NCI-H1694 treated with DMSO at 0.1 percent for 48 hours (cell line): ENCODE data around the gene NSDHL.
"Not testable (repeated sequence)": the region's sequence is repeated elsewhere in the genome, so short reads cannot be mapped to it uniquely, and the experiment has no call there.

Experiments
- DNase-seq: peaks from one replicate; lab custom pipeline; 2025; lab: John Stamatoyannopoulos, UW

Gene NSDHL

DNA sequence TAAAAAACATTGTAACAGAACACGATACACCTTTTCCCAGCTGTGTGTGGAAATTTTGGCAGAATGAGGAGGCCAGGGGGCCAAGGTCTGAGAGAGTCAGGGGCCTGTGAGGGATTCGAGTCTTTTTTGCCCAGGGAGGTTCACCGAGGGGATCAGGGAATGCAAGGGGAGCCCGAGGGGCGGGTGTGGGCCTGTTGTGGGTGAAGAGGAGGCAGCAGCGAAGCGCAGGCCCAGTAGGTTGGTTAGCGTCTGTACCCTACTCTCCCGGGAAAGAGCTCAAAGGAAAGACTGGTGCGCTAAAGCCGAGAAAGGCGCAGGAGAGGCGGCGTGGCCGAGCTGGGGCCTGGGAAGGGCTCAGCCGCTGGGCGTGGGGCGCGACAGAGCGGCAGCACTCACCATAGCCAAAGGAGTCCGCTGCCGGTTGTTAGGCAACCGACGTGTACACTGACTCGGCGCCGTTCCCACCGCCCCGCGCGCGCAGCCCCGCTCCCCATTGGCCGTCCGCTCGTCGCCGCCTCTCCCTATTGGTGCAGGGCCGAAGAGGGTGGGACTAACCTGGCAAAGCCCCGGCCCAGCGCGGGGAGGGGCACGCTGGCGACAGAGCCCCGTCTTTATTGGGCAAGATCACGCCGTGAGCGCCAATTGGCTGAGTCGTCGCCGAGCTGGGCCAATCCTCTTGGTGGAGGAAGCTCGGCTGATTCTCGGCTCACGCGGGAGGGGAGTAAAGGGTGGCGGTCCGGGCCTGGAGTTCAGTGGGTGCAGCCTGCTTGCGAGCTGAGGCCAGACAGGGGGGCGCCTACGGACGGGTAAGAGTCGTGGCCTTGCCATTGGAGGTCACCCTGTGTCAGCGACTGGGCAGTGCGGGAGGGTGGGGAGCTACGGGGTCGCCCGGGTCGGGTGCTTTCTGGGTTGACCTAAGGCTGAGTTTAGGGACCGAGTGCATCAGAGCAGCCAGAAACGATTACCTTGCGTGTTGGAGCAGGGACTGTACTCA is at the start of gene NSDHL, which contains the start of gene CETN2:
TSS of gene NSDHL (plus strand) at position 752 of the 994 bp plus-strand sequence. CDS start 15,262 bp downstream, outside the sequence.
TSS of gene CETN2 (minus strand) at position 446 of the 994 bp plus-strand sequence. CDS start at position 399, 47 bp downstream.
- peak; percentile 92 for DNase-seq

DNA sequence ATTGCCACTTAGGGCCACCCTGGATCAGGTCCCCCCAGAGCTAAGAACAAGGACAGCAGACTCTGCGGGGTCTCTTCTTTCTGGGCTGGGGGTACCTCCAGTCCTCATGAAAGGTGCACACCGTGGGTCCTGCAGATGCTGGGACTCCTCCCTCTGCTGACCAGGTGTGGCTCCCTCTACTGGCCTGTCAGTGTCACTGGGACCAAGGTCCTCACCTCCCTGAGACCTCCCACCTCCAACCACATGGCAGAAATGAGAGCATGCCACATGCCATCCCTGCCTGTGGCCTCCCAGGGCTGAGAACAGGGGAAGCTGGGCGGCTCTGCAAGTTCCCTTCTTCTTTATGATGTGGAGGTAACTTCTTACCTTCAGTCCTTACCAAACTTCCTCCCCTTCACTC is 43.8 kb upstream of the NSDHL start:
- not testable (repeated sequence) for DNase-seq

GRCh38 chrX:152798945-152799344 is 31.9 kb upstream of the NSDHL start:
- no peak for DNase-seq

DNA sequence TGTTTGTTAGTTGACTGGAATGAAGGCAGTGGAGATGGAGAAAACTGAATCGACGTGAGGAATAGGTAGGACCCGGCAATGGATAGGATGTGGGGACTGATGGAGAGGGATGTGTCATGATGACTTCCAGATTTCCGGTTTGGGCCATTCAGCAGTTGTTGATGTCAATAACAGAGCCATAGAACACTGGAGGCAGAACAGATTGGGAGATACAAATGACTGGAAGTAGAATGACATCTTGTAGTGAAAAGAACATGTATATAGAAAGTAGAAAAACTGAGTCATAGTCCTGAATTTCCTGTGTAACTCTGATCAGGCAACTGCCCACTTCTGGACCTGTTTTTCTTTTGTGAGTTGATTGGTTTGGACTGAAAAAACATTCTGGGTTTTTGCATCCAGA is 24.8 kb upstream of the NSDHL start:
- DNase-seq = no peak

DNA sequence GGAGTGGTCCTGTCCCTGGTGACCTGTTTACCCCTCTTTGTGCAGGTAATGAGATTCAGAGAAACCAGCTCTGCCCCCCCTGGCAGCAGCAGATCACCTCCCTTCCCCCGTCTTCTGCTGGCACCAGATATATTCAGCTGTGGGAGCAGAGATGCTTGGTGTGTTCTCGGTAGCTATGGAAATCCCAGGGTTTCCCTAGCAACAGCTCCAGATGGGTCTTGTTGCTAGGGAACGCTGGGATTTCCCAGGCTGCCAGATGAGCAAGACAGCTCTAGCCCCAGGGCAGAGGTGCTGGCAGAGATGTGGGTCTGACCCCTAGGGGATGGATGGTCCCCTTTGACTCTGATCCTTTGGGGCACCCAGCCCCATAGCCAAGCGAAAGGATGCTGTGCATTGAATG is 20.5 kb upstream of the NSDHL start:
- DNase-seq = peak; percentile 1

DNA sequence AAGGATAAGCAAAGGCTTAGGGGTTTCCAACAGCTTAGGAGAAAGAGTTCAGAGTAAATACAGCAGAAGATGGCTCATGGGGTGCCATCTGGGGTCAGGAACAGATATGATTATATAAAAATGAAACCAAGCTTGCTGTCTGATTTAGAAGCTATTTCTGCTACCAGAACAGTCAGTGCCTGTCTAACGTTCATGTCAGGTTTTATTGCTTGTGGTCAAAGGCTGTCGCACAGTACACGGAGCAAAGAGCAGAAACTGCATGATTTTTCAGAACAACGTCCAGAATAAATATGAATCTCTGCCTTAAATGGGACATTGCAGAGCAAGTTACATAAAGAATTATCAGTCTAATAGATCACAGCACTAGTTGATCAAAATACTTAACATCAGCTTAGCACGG is 17.7 kb upstream of the NSDHL start:
- no peak for DNase-seq

DNA sequence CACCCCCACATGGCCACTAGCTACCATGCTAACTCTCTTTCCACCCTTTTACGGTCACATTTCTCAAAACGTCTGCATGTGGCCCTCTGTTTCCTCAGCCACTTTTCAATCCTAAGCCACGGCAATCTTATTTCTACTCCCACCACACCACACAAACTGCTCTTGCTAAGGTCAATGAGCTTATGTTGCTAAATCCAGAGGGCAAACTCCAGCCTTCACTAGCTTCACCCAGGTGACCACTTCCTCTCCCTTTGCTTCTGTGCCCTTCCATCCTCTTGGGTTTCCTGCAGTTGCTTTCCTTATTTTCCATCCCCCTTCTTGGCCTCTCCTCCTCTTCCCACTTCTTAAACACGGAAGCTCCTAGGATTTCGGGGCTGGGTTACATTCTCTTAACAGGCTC is 16.8 kb upstream of the NSDHL start:
- no peak for DNase-seq

- peak; percentile 37 for DNase-seq
Measured at GRCh38 chrX:152817078-152817764, 13.6 kb upstream of the NSDHL start.

DNA sequence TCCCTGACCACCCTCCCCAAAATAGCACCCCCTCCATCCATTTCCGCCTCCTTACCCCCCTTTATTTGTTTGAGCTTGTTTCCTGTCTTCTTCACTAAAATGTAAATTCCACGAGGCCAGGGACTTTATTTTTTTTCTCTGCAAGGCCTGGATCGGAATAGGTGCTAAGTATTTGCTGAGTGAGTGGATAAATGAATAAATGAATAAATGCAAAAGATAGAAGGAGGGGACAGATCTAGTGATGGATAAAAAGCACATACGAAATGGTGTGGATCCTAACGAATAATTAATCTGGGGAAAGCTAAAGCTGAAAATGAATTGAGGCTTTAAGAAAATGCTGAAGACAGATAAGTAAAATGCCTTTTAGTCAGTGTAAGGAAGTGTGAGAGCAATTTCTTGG is 12.5 kb upstream of the NSDHL start:
- no peak for DNase-seq

GRCh38 chrX:152819266-152819665 is 11.6 kb upstream of the NSDHL start:
- no peak for DNase-seq

GRCh38 chrX:152819732-152820131 is 11.1 kb upstream of the NSDHL start:
- DNase-seq = no peak

GRCh38 chrX:152821145-152821765 is 9.6 kb upstream of the NSDHL start:
- peak; percentile 45 for DNase-seq

GRCh38 chrX:152822383-152823086 is 8.3 kb upstream of the NSDHL start:
- no peak for DNase-seq

DNA sequence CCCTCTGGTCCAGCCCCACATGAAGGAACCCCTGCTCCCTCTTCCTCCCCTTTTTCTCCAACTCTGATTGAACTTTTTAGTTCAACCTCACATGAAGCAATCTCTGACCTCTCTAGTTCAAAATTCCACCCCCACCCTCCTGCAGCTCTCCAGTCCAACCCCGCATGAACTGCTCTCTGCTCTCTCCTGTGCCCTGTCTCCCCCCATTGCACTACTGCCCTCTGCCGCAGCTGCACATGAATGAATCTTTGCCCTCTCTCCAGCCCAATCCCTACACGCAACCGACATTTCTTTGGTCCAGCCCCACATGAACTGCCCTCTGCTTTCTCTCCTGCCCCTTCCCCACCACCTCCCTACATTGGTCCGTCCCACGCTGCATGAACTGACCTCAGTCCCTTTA is 7.2 kb upstream of the NSDHL start:
- no peak for DNase-seq

GRCh38 chrX:152824841-152825374 is 6.0 kb upstream of the NSDHL start:
- no peak for DNase-seq

DNA sequence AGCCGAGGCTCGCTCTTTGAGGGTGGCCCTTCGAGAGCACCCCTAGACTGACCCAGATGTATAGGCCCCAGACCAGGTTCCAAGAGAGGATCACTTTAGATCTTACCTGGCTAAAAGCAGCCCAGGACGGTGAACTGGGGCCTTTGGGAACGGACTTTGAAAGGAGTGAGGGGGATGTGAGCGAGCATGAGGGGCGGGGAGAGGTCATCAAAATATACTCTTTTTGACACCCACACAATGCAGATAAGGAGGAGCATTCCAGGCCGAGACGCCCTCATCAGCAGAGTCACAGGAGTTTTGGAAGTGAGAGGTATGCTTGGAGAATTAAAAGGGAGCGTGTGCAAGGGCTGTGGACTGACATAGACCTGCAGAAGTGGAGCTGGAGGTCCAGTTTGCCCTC is 528 bp downstream of the NSDHL start:
- DNase-seq = no peak

DNA sequence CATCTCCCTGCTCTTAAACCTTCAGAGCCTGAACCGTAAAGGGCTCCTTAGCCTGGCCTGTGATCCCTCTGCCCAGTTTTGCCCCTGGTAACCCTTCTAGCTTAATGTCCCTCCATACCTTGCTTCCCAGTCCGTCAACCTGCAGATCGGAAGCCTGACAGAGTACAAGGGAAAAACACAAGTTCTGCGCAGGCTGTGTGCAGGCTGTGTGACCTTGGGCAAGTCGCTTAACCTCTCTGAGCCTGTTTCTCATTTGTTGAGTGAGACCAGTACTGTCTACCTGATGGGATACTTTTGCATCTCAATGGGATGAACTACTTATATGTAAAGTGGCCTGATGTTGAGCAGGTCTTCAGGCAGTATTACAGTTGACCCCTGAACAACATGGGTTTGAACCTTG is 1.7 kb downstream of the NSDHL start:
- no peak for DNase-seq

DNA sequence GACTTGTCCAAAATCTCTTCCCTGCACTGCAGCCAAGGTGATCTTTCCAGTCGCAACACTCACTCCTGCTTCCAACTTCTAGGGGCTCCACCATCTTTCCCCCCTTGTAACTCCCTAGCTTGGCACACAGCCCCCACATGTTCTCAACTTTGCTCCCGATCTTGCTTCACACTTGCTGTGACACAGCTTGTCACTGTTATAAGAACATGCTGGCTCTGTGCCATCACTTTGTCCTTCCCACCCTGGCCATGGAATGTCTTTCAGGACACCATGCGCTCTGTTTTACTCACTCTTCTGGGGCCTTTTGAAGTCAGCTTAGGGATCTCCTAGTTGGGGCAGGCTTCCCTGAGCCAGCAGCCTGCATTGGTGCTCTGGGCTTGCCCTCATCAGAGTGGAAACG is 2.5 kb downstream of the NSDHL start:
- DNase-seq = no peak

DNA sequence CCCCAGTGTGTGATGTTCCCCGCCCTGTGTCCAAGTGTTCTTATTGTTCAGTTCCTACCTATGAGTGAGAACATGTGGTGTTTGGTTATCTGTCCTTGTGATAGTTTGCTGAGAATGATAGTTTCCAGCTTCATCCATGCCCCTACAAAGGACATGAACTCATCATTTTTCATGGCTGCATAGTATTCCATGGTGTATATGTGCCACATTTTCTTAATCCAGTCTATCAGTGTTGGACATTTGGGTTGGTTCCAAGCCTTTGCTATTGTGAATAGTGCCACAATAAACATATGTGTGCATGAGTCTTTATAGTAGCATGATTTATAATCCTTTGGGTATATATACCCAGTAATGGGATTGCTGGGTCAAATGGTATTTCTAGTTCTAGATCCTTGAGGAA is 4.6 kb downstream of the NSDHL start:
- DNase-seq = not testable (repeated sequence)

DNA sequence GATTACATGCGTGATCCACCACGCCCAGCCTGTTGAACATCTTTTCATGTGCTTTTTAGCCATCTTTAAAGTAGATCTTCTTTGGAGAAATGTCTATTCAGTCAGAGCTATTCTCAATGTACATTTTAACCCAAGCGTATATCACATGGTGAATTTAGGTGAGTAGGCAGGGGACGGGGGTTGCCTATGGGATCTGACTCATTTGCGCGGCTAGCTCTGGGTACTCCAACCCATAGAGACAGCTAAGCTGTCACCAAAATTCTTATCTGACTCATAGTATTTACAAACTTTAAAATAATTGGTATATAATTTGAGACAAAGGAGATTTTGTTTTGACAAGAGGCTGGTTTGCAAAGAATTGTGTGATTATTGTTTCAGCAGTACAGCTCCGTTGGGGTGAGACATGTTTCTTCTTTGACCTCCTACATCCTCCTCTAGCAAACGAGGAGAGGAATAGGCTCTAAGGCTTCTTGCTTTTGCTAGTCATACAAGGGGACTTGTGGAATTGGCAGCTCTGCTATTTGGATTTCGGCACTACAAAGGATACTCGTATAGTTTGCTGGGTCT is 12.0 kb downstream of the NSDHL start:
- DNase-seq = no peak

- DNase-seq = no peak
Measured at GRCh38 chrX:152843852-152844251, 13.0 kb downstream of the NSDHL start.
